ENCODE measurements around the gene C10orf53. TPM values are rescaled to one million over a fixed set of nuclear protein-coding genes. Genes with fewer than 3 reads are reported as not detected.
A peak's percentile ranks its signal among the peaks of the same experiment; 100 is the strongest.

The C10orf53 gene
- total RNA-seq: not detected
- long read RNA-seq: 0 reads

DNA sequence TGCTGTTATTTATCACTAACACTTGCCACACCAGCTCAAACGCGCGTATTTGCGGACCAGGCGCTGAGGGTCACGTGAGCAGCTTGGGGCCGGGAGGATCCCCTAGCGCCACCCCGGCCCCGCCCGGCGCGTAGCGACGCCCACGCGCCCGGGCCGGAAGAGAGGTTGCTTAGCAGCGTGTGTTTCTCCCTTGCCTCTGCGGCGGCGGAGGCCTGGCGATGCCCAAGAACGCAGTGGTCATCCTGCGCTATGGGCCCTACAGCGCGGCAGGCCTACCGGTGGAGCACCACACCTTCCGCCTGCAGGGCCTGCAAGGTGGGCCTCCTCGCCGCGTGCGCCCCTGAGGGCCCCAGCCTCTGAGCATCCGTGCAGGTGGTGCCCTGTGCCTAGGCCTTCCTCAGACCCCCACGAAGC, at the start of gene C10orf53:
Gene C10orf53, plus strand, starts transcription at position 172 of the 414 bp plus-strand sequence. Its CDS starts 47 bp downstream, at position 219.
- peak; percentile 40 for DNase-seq

DNA sequence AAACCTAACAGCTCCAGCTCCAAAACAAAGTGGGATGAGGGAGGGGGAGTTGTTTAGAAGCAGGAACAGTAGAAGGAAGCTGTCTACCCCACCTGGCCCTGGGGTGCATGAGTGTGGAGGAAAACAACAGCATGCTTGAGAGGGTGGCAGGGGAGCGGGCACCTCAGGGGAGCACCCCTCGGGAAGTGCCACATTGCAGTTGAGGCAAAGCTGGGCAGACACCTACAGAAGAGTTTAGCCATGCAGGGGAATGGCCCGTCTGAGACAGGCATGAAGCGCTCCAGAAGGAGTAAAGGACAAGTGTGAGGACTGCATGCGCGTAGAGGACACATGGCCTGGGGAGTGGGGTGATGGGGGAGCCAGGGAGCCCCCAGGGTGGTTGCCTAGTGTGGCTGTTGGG, 47.5 kb upstream of the C10orf53 start:
- DNase-seq: no peak
- intact Hi-C loops (cut with micrococcal nuclease): no loop called here
- no peak for ATAC-seq

More for the DNA sequence above, at the start of gene C10orf53:
- peak; percentile 77 for ATAC-seq
- intact Hi-C loops (cut with micrococcal nuclease): no loop called here

DNA sequence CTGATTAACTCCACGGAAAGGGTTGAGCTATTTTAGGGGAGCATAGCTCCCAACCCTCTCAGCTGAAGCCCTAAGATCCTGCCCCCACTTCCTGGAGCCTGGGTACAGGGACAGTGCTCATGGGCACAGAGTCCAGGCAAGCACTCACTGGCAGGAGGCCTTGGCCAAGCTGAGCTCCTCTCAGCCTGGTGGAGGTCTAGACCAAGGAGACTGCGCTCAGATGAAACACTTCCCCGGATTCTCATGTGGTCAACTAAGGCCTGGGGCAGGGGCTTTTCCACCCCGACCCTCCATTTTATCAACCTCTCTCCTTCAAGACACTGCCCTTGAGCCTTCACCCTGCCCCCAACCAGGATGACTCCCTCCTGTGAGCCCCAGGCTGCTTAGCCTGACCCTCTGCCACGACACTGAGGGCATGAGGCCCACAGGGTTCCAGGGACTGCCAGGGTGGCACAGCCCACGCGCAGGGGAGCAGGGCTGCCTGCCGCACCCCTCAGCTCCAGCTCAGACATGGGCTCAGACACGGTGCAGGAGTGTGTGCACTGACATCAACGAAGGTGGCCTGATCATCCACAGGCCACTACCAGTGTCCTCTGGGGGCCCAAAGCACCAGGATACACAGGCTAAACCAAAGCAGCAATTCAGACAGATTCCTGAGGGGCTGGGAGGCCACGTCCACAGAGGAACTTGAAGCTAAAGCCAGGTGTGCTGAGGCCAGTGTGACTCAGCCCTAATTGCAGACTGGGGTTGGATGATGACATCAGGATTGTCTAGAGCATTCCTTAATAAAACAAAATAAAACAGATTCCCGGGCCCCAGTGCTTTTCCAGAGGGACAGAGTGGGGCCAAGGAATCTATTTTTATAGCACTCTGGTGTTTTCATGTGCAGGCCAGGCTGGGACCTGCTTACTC, 46.8 kb upstream of the C10orf53 start:
- ATAC-seq (no peak), DNase-seq (no peak)
- intact Hi-C loops (cut with micrococcal nuclease): no loop called here

DNA sequence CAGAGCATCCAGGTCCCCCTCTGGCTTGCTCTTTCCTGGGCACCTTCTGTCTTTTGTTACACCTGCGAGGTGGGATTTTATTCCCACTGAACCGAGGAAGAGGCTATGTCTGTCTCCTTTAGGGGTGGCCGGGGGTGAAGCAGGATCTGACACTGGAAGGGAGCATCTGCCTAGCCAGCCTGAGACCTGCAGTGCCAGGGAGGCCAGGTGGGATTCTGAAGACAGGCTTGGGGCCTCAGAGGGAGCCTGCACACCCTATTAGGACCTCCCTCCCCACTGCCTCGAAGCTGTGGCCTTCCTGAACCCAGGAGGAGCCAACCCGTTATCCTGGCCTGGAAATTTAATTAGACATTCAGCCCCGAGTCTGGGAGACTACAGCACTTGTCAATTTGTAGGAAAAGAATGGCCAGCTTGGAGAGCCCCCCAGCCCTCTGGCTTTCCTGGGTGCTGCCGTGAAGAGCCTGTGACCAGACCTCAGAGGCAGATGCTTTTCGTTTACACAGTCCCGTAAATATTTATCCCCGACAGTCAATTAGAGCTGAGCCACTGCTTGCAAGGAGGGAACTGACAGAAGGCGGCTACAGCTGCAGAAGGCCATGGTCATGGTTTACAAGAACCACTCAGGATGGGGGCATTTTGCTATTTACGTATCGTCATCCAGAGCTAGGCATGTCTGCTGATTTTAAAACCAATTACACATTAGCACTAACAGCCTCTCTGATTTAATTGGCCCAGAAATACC, 46.0 kb upstream of the C10orf53 start:
- DNase-seq (no peak), ATAC-seq (no peak)
- intact Hi-C loops (cut with micrococcal nuclease): no loop called here

DNA sequence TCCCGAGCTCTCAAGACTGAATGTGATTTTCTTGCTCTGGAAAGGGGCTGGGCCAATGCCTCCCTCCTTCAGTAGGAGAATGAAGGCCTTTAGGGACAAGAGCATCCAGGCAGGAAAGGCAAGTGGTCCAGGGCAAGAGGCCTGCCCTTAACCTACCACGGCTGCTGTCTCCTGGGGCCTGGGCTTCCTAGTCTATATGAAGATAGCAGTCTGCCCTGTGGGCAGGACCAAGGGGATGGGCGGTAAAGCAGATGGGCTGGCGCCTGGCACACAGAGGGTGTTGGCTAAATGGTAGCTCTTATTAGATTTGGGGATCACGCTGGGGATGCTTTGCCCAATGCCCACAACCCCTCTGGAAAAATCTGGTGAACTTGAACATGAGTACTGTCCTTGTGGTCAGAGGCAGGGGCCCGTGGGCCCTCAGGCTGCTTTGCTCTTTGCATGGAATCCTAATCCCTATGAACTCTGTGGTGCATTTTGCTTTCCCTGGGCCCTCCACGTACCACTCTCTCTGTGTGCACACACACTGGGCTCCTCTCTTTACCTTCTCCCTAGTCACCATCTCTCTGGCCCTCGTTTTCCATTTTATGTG, 45.3 kb upstream of the C10orf53 start:
- no peak for ATAC-seq
- intact Hi-C loops (cut with micrococcal nuclease): no loop called here
- no peak for DNase-seq

DNA sequence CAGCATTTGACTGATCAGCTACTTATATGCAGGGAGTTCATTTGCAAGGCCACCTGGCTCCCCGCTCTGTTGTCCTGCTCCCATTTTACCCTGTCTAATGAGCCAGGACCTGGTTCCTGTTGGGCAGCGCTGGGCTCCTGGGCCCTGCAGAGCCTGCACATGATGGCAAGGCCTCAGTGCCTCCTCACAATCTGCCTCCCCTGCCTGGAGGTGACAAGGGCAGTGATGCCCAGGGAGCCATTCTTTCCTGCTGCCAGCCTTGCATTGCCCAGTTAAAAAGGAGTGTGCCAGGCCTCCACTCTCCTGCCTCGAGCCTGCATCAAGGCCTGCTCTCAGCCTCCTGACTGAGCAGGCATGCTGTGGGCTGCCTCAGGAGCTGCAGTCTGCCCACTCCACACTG, 37.1 kb upstream of the C10orf53 start:
- ATAC-seq: no peak
- no peak for DNase-seq
- intact Hi-C loops (cut with micrococcal nuclease): no loop called here

DNA sequence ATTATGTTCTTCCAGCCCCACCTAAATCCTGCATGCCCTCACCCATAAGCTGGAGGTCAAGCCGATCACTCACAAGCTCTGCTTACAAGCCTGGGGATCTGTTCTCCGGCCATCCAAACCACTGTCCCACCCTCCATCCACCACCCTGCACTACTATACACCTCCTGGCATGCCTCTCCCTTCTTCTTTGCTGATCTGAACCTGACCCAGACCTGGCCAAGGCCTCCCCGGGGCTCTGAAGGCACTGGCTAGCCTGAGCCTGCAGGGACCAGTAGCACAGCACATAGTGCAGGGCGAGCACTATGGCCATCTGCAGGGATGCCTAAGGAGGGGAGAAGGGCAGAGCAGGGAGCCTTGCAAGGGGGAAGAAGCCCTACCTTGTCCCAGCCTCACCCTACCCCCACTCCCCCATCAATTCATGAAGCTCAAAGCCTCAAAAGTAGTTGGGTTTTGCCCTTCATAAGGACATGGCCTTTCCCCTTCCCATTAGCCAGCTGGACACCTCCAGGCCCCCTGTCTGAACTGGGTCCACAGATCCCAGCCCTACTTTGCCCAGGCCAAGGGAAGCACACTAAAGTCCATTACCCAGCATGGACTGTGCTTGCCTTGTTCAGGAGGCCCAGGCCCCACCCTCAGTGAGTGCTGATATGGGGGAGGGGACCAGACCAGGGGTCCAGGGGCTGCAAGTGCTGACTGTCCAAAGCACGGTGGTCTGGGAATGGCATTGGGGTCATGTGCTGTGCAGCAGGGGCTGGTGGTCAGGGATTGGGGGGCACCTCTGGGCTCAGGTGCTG, 36.0 kb upstream of the C10orf53 start:
- intact Hi-C loops (cut with micrococcal nuclease): no loop called here

GRCh38 chr10:49644035-49644646, 35.3 kb upstream of the C10orf53 start:
- ATAC-seq: no peak
- intact Hi-C loops (cut with micrococcal nuclease): no loop called here
- no peak for DNase-seq

More for the DNA sequence above, 36.0 kb upstream of the C10orf53 start:
- ATAC-seq: no peak
- no peak for DNase-seq

DNA sequence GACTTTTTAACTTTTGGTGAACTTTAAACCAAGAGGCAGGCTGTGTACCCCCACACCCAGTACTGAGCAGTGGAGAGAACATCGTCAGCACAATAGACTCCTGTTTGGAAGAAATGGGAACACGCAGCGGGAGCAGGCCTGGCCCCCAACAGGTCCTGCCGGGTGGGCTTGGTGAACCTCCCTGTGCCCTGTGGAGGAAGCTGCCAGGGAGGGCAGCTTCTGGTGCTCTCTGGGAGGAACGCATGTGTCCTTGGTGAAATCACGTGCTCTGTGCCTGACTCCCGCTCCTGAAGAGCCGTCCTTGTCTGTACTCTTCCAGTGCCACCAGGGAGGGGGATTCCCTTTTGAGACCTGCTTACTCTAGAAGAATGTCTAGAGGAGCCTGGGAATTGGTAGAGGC, 34.0 kb upstream of the C10orf53 start:
- DNase-seq (no peak), ATAC-seq (no peak)
- intact Hi-C loops (cut with micrococcal nuclease): no loop called here

GRCh38 chr10:49645871-49646870, 33.3 kb upstream of the C10orf53 start:
- ATAC-seq: no peak

GRCh38 chr10:49647554-49647953, 31.9 kb upstream of the C10orf53 start:
- DNase-seq: no peak
- ATAC-seq: no peak
- intact Hi-C loops (cut with micrococcal nuclease): no loop called here

More at GRCh38 chr10:49645871-49646870, 33.3 kb upstream of the C10orf53 start:
- no peak for DNase-seq
- intact Hi-C loops (cut with micrococcal nuclease): no loop called here

- ATAC-seq: no peak
- DNase-seq: no peak
- intact Hi-C loops (cut with micrococcal nuclease): no loop called here
Measured at GRCh38 chr10:49647985-49648795, 31.3 kb upstream of the C10orf53 start.

DNA sequence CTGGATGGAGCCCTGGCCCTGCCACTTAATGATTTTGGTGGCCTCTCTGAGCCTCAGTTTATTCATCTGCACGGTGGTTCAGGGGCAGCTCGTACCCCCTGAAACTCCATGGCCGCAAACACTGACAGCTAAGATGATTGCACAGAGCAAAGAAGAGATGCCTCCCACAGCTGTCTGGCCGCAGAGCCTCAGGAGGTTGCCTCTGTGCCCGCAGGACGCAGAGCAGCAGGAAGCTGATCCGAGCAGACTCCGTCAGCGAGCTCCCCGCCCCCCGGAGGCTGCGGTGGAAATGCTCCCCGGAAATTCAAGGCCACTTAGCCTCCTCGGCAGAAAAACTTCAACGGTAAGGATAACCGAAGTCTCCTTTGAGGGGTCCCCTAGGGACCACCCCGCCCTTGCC, 30.2 kb upstream of the C10orf53 start:
- DNase-seq (no peak), ATAC-seq (no peak)
- intact Hi-C loops (cut with micrococcal nuclease): no loop called here

DNA sequence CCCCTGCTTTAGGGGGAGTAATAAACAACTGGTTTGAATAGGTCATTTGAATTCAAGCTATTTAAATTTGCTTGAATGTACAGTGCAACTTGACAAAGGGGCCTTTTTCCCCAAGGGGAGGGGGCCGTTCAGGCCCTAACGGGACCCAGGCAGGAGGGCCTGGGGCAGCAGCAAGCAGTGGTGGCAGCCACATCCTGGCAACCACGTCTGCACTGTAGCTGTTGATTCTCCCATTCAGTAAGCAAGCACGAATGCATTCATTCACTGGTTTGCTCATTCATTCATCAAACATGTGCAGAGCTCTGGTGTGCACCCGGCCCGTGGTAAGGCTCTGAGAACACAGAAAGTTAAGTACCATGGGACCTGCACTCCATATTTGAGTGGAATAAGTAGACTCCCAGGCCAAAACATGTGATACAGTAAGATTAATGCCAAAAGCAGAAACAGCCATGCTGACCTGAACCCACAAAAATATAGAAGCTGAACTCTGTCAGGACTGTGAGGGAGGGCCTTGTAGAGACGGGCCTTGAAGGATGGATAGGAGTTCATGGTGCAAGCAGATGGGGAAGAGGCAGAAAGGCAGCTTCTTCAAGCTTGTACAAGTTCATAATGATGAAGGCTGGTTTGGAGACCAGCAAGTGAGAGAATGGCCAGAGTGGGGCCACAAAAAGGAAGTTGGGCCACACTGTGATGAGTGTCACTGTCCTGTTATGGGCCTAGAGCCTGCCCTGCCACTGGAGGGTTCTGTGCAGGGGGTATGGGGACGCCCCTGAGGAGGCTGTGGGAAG, 29.3 kb upstream of the C10orf53 start:
- intact Hi-C loops (cut with micrococcal nuclease): no loop called here
- no peak for DNase-seq
- no peak for ATAC-seq

- intact Hi-C loops (cut with micrococcal nuclease): no loop called here
- no peak for ATAC-seq
- no peak for DNase-seq
Measured at GRCh38 chr10:49650724-49651034, 28.8 kb upstream of the C10orf53 start.
